Prostate gland (tissue), 2 donors: ENCODE results near the gene C2CD4B.

Experiments
- CTCF ChIP-seq, 4 experiments: fragments of 200-600 bp in 2 of 4; fragments of 450-650 bp in 2 of 4; sonication (generic) in 2 of 4; IDR thresholded peaks; 1 replicate in 3 of 4; 2 replicates in 1 of 4; pipeline ENCODE4 v1.5.1; 2016 to 2019; ENCODE audit warnings: antibody characterized with exemption in 4 of 4, mild to moderate bottlenecking in 2 of 4, moderate library complexity in 2 of 4
- POLR2A ChIP-seq: fragments of 450-650 bp; IDR thresholded peaks from one replicate; pipeline ENCODE4 v1.6.1; 2016; ENCODE audit warnings: antibody characterized with exemption, mild to moderate bottlenecking
- POLR2AphosphoS5 ChIP-seq: sonication (generic); formaldehyde crosslinking; IDR thresholded peaks from one replicate; pipeline ENCODE4 v1.6.1; 2017; ENCODE audit warnings: antibody characterized with exemption

- no peak for TF ChIP-seq CTCF (IDR thresholded peaks at IDR 0.05)
- TF ChIP-seq POLR2A: no peak
- TF ChIP-seq POLR2AphosphoS5: no peak
These were observed 44.2 kb upstream of the C2CD4B start for GRCh38 chr15:62209322-62209721.
